AG10803 (cell line): ENCODE measurements around the gene ADAM8.

Experiments
- DNase-seq: peaks from one replicate; pipeline ENCODE4 v3.0.0; 2010; ENCODE audit warnings: low read depth
- H3K4me3 ChIP-seq: 2 replicates; pipeline ENCODE4 v1.5.1; 2011; ENCODE audit warnings: mild to moderate bottlenecking, low read length, control low read depth
- TF ChIP-seq, protein P1 (sequence below): conservative IDR thresholded peaks from 2 replicates; pipeline ENCODE4 v1.5.1; 2011; ENCODE audit warnings: mild to moderate bottlenecking, low read length, control low read depth, inconsistent platforms

ADAM8 gene

GRCh38 chr10:133299224-133299623 is 22.6 kb upstream of the ADAM8 start:
- DNase-seq, result no peak
- H3K4me3 ChIP-seq, result no peak overlapping the region
- TF ChIP-seq, protein P1, sequence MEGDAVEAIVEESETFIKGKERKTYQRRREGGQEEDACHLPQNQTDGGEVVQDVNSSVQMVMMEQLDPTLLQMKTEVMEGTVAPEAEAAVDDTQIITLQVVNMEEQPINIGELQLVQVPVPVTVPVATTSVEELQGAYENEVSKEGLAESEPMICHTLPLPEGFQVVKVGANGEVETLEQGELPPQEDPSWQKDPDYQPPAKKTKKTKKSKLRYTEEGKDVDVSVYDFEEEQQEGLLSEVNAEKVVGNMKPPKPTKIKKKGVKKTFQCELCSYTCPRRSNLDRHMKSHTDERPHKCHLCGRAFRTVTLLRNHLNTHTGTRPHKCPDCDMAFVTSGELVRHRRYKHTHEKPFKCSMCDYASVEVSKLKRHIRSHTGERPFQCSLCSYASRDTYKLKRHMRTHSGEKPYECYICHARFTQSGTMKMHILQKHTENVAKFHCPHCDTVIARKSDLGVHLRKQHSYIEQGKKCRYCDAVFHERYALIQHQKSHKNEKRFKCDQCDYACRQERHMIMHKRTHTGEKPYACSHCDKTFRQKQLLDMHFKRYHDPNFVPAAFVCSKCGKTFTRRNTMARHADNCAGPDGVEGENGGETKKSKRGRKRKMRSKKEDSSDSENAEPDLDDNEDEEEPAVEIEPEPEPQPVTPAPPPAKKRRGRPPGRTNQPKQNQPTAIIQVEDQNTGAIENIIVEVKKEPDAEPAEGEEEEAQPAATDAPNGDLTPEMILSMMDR, result no peak

GRCh38 chr10:133298466-133298865 is 21.8 kb upstream of the ADAM8 start:
- no peak for DNase-seq
- no peak overlapping the region for H3K4me3 ChIP-seq
- TF ChIP-seq, protein P1, result no peak

DNA sequence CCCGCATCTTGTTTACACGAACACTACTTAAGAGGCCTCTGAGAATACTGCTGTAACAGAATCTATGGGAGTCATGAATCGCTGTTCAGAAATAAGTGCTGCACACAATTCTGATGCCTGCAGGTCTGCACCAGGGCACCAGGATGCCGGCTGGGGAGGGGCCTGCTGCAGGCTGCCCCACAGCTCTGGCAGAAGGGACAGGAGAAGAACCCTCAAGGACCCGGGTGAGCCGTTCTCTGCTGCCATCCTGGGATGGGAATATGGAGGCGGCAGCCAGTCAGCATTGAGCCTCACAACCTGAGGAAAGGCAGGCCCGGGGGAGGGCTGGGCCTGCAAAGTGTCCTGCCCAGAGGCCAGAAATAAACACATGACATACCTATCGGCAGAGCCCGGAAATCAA is 20.8 kb upstream of the ADAM8 start:
- no peak overlapping the region for H3K4me3 ChIP-seq
- TF ChIP-seq, protein P1, result no peak
- DNase-seq, result no peak

DNA sequence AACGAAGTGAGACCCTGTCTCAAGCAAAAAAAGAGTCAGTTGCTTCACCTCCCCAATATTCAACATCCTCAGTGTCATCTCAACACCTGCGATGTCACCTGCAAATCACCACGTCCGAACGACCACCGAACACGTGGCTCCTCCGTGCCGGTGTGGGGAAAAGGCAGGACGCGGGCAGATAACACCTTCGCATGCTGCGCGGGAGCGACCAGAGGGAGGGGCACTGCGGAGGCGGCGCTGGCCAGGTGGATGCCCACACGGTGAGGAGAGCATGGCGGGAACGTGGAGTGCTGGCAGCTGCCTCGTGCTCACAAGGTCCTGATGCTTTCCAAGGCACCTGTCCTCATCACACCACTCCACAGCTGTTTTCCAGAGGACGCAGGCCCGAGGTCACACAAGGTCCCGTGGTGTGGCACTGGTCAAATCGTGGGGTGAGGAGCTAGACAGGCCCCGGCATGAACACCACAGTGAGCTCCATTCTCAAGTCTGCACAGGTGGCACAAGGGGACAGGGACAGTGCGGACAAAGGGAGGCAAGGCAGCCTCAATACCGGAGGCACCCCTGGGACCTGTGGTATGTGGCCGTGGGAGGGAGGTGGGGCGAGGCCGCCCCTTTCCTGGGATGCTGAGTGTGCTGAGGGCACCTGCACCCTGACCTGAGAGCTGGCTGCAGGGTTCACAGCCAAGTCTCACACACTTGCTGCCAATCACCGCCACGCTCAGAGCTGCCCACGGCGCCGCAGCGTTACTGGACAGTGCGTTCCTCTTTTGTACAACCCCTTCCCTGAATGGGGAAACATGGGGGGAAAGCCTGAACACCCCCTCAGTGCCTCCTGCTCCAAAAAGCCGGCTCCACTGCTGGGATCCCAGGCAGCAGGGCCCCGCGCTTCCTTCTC is 19.0 kb upstream of the ADAM8 start:
- DNase-seq, result no peak
- TF ChIP-seq, protein P1, result no peak
- no peak overlapping the region for H3K4me3 ChIP-seq

GRCh38 chr10:133294189-133294588 is 17.5 kb upstream of the ADAM8 start:
- TF ChIP-seq, protein P1, result no peak
- H3K4me3 ChIP-seq, result no peak overlapping the region
- no peak for DNase-seq

DNA sequence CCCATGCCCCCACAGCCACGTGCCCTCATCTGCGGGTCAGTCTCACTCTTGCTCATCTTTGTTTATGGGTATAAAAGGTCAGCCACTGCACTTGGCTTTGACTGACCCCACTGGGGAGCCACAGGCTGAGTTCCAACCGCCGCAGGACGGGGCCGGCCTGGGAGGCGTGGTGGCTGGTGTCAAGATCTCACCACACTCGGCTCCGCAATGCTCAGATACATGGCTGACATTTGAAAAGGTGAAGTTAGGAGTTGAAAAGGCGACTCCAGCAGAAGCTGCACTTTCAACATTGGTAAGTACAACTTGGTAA is 17.1 kb upstream of the ADAM8 start:
- no peak for DNase-seq
- no peak overlapping the region for H3K4me3 ChIP-seq
- TF ChIP-seq, protein P1, result no peak
